CD4-positive, CD25-positive, alpha-beta regulatory T cell (primary cell): ENCODE measurements around the gene TBCCD1. TPM values are rescaled to one million over a fixed set of nuclear protein-coding genes. Genes with fewer than 3 reads are reported as not detected.
A peak's percentile ranks its signal among the peaks of the same experiment; 100 is the strongest.
"Not testable (repeated sequence)": the region's sequence is repeated elsewhere in the genome, so short reads cannot be mapped to it uniquely, and the experiment has no call there.

Experiments
- ATAC-seq, 2 donors: fragments of 150-1000 bp; cut with Tn5 transposase; one replicate each; pipeline ENCODE4 v1.10.0; 2021; ENCODE audit warnings: low read depth in 2 of 2, moderate number of reproducible peaks in 2 of 2, moderate library complexity in 1 of 2
- DNase-seq, 3 donors: peaks; one replicate each; pipeline versions ENCODE4 v3.0.0 to v3.0.0-alpha.2; 2012 to 2022; ENCODE audit warnings: mixed read lengths in 1 of 3
- H3K27ac ChIP-seq: one replicate; pipeline ENCODE4 v1.7.0; 2013; ENCODE audit warnings: mild to moderate bottlenecking, low read length; ENCODE audit not compliant: insufficient read depth, poor library complexity, severe bottlenecking
- H3K27me3 ChIP-seq: one replicate; pipeline ENCODE4 v1.7.0; 2013; ENCODE audit warnings: low read length; ENCODE audit not compliant: control insufficient read depth, insufficient read depth
- H3K36me3 ChIP-seq: one replicate; pipeline ENCODE4 v1.7.0; 2013; ENCODE audit warnings: mild to moderate bottlenecking, low read length, moderate library complexity; ENCODE audit not compliant: control insufficient read depth, insufficient read depth
- H3K4me1 ChIP-seq: 2 replicates; pipeline ENCODE4 v1.7.0; 2013; ENCODE audit warnings: mild to moderate bottlenecking, low read length; ENCODE audit not compliant: insufficient read depth, control insufficient read depth, poor library complexity, severe bottlenecking
- H3K4me3 ChIP-seq: one replicate; pipeline ENCODE4 v1.7.0; 2013; ENCODE audit warnings: low read depth, mild to moderate bottlenecking, low read length, moderate library complexity
- H3K9me3 ChIP-seq, 2 experiments: 1 replicate in 1 of 2; 2 replicates in 1 of 2; pipeline ENCODE4 v1.7.0; 2013; ENCODE audit warnings: low read length in 2 of 2, mild to moderate bottlenecking in 1 of 2, moderate library complexity in 1 of 2; ENCODE audit not compliant: control insufficient read depth in 2 of 2
- H3K27ac Mint-ChIP-seq, 3 donors: one replicate each; pipeline ENCODE4 v1.8.0; 2020 to 2022; ENCODE audit warnings: mild to moderate bottlenecking in 3 of 3, mixed read lengths in 3 of 3, moderate library complexity in 2 of 3
- H3K27me3 Mint-ChIP-seq: one replicate; pipeline ENCODE4 v1.8.0; 2022; ENCODE audit warnings: mild to moderate bottlenecking, mixed read lengths
- H3K36me3 Mint-ChIP-seq: one replicate; pipeline ENCODE4 v1.8.0; 2020; ENCODE audit warnings: mixed read lengths
- H3K4me1 Mint-ChIP-seq, 4 donors: one replicate each; pipeline ENCODE4 v1.8.0; 2020 to 2022; ENCODE audit warnings: mixed read lengths in 4 of 4, mild to moderate bottlenecking in 1 of 4
- H3K4me3 Mint-ChIP-seq, 4 donors: one replicate each; pipeline ENCODE4 v1.8.0; 2020 to 2022; ENCODE audit warnings: mild to moderate bottlenecking in 4 of 4, mixed read lengths in 4 of 4, moderate library complexity in 3 of 4
- H3K9me3 Mint-ChIP-seq, 7 donors: one replicate each; pipeline ENCODE4 v1.8.0; 2020 to 2022; ENCODE audit warnings: mixed read lengths in 7 of 7, mild to moderate bottlenecking in 3 of 7, moderate library complexity in 2 of 7
- polyA plus RNA-seq, 4 donors: library from polyadenylated mRNA; unstranded; fragments of 300-500 nt; fragmentation: Illumina TruSeq; gene quantifications; one replicate each; pipeline ENCODE4 v1.2.3, GENCODE V29; 2021
- total RNA-seq: library from RNA; stranded (reverse); gene quantifications from one replicate; pipeline ENCODE4 v1.2.3, GENCODE V29; 2022

The TBCCD1 gene
- total and polyA plus RNA-seq, 5 donors from 2014 or later, result 18.7 to 23.9 (median 22.0) TPM

DNA sequence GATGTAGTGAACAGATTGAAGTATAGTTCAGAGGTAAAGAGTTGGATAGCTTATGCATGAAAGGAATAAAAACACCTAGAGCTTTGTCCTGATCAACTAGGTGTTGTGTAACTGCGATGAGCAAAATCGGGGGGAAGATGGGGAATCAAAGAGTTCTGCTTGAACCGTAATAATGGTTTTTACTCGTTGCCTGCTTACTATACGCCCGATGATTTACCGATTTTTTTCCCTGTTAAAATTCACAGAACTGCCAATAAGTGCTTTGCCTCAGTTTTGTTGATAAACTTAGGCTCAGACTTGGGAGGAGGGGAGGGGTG, 2.6 kb upstream of the TBCCD1 start:
- Histone ChIP-seq H3K36me3 (peaks cover 15% of the 10 kb centered on the region), H3K27ac (peak overlapping the region; percentile 96), H3K4me3 (peak overlapping the region; percentile 97), H3K27me3 (no peaks in the 10 kb centered on the region), H3K9me3 (no peaks in the 10 kb centered on the region), H3K4me1 (peaks cover 42% of the 10 kb centered on the region)
- no peaks in the 10 kb centered on the region for H3K9me3 Mint-ChIP-seq
- peaks cover 5% of the 10 kb centered on the region for H3K27me3 Mint-ChIP-seq
- H3K4me1 Mint-ChIP-seq, result peaks cover 15 to 68% (median 43%) of the 10 kb centered on the region in 4 donors
- H3K4me3 Mint-ChIP-seq, result peak overlapping the region; percentile 92 to 99 (median 96)
- DNase-seq (no peak), ATAC-seq (no peak)
- peak overlapping the region; percentile 79 to 98 (median 98) for H3K27ac Mint-ChIP-seq
- peaks cover 16% of the 10 kb centered on the region for H3K36me3 Mint-ChIP-seq

DNA sequence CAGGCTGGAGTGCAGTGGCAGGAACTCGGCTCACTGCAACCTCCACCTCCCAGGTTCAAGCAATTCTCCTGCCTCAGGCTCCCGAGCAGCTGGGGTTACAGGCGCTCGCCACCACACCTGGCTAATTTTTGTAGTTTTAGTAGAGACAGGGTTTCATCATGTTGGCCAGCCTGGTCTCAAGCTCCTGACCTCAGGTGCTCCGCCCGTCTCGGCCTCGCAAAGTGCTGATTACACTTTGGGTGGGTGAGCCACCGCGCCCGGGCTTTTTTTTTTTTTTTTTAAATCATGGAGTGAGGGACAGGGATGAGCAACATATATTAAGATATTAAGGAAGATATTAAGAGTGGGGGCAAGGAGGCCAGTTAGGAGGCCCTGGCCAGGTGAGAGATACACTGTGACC, 2.2 kb upstream of the TBCCD1 start:
- DNase-seq, H3K27me3 Mint-ChIP-seq, H3K27me3 ChIP-seq, H3K9me3 ChIP-seq, H3K9me3 Mint-ChIP-seq, ATAC-seq: not testable (repeated sequence)
- peaks cover 45% of the 10 kb centered on the region for H3K4me1 ChIP-seq
- H3K4me3 Mint-ChIP-seq, result peak overlapping the region; percentile 92 to 99 (median 96)
- peaks cover 12% of the 10 kb centered on the region for H3K36me3 Mint-ChIP-seq
- peak overlapping the region in 2 of 3 donors; percentile 98 for H3K27ac Mint-ChIP-seq
- peak overlapping the region; percentile 96 for H3K27ac ChIP-seq
- peak overlapping the region; percentile 97 for H3K4me3 ChIP-seq
- peaks cover 12% of the 10 kb centered on the region for H3K36me3 ChIP-seq
- peaks cover 15 to 68% (median 43%) of the 10 kb centered on the region in 4 donors for H3K4me1 Mint-ChIP-seq

DNA sequence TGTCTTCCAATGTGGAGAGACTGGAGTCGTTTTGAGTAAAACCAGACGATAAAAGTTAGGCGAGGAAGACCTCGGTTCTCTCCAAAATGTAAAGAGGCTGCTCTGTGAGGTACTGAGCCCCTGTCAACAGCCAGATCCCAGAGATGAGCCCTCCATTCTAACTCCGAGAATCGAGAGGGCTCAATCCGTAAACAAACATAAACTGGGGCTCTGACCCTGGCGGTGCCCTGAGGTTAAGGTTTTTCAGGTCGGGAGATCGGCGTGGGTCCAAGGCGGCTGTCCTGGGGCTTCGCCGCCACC, 417 bp downstream of the TBCCD1 start:
- Mint-ChIP-seq H3K27ac (peak overlapping the region; percentile 97 to 98 (median 97)), H3K36me3 (peaks cover 8% of the 10 kb centered on the region), H3K27me3 (peaks cover 5% of the 10 kb centered on the region), H3K4me1 (peaks cover 17 to 84% (median 53%) of the 10 kb centered on the region in 4 donors), H3K4me3 (peak overlapping the region; percentile 94 to 97 (median 96)), H3K9me3 (no peaks in the 10 kb centered on the region)
- Histone ChIP-seq H3K36me3 (no peaks in the 10 kb centered on the region), H3K9me3 (no peaks in the 10 kb centered on the region), H3K27me3 (no peaks in the 10 kb centered on the region), H3K4me1 (peaks cover 55% of the 10 kb centered on the region), H3K27ac (peak overlapping the region; percentile 89), H3K4me3 (peak overlapping the region; percentile 90)
- no peak for DNase-seq
- no peak for ATAC-seq

DNA sequence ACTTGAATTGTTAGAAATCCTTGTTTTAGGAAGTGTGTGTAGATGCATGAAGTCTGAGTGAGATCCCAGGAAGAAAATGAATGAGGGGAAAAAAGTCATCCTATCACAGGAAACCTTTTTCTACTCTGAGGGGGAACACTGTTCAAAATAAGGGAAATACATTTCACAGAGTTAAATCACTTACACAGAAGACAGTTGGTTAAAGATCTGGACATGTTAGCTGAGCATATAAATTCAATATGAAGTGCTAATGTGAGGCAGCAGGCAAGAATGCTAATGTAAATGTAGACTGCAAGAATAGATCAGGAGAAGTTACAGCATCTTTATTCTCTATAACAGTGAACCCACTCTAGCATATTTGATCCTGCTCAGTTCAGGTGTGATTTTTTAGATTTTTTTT, 2.6 kb downstream of the TBCCD1 start:
- Mint-ChIP-seq H3K36me3 (peaks cover 16% of the 10 kb centered on the region), H3K9me3 (no peaks in the 10 kb centered on the region), H3K27ac (peak overlapping the region in 2 of 3 donors; percentile 9 to 64), H3K4me1 (peaks cover 15 to 86% (median 55%) of the 10 kb centered on the region in 4 donors), H3K27me3 (no peaks in the 10 kb centered on the region), H3K4me3 (peak overlapping the region; percentile 1 to 84 (median 48))
- Histone ChIP-seq H3K4me3 (no peak overlapping the region), H3K4me1 (peaks cover 44% of the 10 kb centered on the region), H3K27me3 (no peaks in the 10 kb centered on the region), H3K27ac (no peak overlapping the region), H3K36me3 (no peaks in the 10 kb centered on the region), H3K9me3 (no peaks in the 10 kb centered on the region)
- no peak for ATAC-seq
- no peak for DNase-seq

DNA sequence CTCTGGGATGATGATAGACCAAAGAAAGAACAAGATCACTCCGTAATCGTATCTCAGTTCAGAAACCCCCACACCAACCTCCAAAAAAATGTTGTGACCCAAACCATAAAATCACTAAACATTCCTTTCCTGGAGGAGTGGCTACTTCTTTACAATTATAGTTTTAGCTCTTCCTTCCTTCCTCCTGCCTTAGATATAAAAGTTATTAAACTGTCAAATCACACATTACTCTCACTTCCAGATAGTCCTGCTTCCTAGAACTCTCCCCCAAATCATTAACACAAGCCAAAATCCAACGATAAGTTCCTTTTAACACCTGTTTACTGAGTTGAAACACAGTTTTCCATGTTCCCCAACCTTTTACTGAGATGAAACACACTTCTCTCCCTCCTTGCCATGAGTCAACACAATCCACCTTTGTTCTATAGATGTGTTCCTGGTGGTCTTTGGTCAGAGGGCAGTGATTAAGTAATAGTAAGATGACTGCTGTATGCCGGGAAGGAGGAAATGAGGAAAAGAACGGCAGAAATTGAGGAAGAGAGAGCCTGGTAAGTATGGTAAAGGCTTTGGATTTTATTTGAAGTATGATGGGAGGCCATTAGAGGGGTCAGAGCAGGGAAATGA, 14.6 kb downstream of the TBCCD1 start:
- peak overlapping the region in 1 of 3 donors; percentile 5 for H3K27ac Mint-ChIP-seq
- H3K9me3 Mint-ChIP-seq, result no peaks in the 10 kb centered on the region
- H3K36me3 Mint-ChIP-seq, result peaks cover 49% of the 10 kb centered on the region
- H3K4me3 Mint-ChIP-seq, result no peak overlapping the region
- H3K4me1 Mint-ChIP-seq, result peaks cover 0 to 4% (median 4%) of the 10 kb centered on the region in 4 donors
- no peak for DNase-seq
- Histone ChIP-seq H3K36me3 (peaks cover 78% of the 10 kb centered on the region), H3K4me3 (no peak overlapping the region), H3K9me3 (no peaks in the 10 kb centered on the region), H3K27ac (no peak overlapping the region), H3K27me3 (no peaks in the 10 kb centered on the region), H3K4me1 (no peaks in the 10 kb centered on the region)
- no peaks in the 10 kb centered on the region for H3K27me3 Mint-ChIP-seq
- ATAC-seq, result no peak

DNA sequence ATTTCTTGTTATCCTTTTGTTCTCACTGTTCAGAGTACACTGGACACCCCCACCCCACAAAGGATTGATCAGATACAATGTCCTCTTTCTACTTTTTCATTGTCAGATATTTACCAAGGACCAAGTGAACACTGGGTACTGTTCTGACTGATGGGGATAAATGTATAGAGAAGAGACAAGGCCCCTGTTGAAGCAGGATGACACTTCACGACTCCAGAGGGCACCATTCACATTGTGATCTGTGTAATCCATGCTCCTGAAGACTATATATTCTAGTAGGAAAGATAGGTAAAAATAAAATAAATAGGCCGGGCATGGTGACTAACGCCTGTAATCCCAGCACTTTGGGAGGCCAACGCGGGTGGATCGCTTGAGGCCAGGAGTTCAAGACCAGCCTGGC, 15.8 kb downstream of the TBCCD1 start:
- Histone ChIP-seq H3K4me3 (no peak overlapping the region), H3K9me3 (no peaks in the 10 kb centered on the region), H3K27me3 (no peaks in the 10 kb centered on the region), H3K4me1 (no peaks in the 10 kb centered on the region), H3K36me3 (peaks cover 68% of the 10 kb centered on the region), H3K27ac (no peak overlapping the region)
- Mint-ChIP-seq H3K9me3 (no peaks in the 10 kb centered on the region), H3K27me3 (no peaks in the 10 kb centered on the region), H3K4me1 (no peaks in the 10 kb centered on the region), H3K27ac (no peak overlapping the region), H3K36me3 (peaks cover 38% of the 10 kb centered on the region), H3K4me3 (no peak overlapping the region)
- DNase-seq, result no peak
- no peak for ATAC-seq

DNA sequence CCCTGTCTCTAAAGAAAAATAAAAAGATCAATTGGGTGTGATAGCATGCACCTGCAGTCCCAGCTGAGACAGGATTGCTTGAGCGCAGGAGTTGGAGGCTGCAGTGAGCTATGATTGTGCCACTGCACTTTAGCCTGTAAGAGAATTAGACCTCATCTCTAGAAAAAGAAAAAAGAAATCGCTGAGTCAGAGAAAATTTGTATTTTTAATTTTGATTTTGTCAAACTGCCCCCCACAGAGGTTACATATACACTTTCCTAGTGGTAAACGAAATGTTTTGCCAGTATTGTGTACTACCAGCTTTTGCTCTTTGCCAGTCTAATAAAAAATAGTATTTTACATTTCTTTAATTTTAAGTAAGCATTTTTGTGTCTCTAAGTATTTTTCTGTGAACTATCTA, 17.6 kb downstream of the TBCCD1 start:
- H3K9me3 ChIP-seq, result no peaks in the 10 kb centered on the region
- Mint-ChIP-seq H3K9me3 (no peaks in the 10 kb centered on the region), H3K27ac (no peak overlapping the region), H3K4me1 (no peaks in the 10 kb centered on the region), H3K36me3 (peaks cover 28% of the 10 kb centered on the region), H3K27me3 (no peaks in the 10 kb centered on the region), H3K4me3 (no peak overlapping the region)
- ATAC-seq (no peak), DNase-seq (no peak)
- H3K4me3 ChIP-seq, result no peak overlapping the region
- H3K27ac ChIP-seq, result no peak overlapping the region
- H3K36me3 ChIP-seq, result peaks cover 57% of the 10 kb centered on the region
- H3K4me1 ChIP-seq, result no peaks in the 10 kb centered on the region
- no peaks in the 10 kb centered on the region for H3K27me3 ChIP-seq

DNA sequence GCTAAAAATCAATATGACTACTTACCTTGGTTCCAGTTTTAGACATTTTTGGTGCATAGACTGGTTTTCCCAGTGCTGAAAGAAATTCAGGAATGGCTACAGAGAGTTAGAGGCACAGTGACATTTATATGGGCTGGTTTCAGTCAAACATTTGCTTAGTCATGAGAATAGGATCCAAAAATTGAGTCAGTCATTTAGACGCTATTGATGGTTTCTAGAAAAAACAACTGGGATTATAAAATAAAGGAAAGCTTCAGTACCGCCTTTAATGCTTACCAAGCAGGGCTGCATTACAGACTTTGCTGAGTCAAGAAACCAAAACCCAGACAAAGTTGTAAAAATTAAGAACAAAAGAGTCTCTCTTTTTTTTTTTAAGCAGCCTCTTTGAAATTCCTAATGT, 22.9 kb downstream of the TBCCD1 start, which contains the start of gene CRYGS:
Gene CRYGS, minus strand, starts transcription at position 100 of the 400 bp plus-strand sequence. Its CDS starts 54 bp downstream, at position 46.
- H3K27ac Mint-ChIP-seq, result no peak within 1 kb of the TSS
- H3K9me3 Mint-ChIP-seq, result no peaks in the 10 kb centered on the region
- Histone ChIP-seq H3K36me3 (peaks cover 15% of the 10 kb centered on the region), H3K27ac (no peak within 1 kb of the TSS), H3K4me1 (peaks cover 10% of the 10 kb centered on the region), H3K27me3 (no peaks in the 10 kb centered on the region), H3K4me3 (no peak within 1 kb of the TSS), H3K9me3 (no peaks in the 10 kb centered on the region)
- ATAC-seq, result no peak
- H3K27me3 Mint-ChIP-seq, result no peaks in the 10 kb centered on the region
- no peak within 1 kb of the TSS for H3K4me3 Mint-ChIP-seq
- DNase-seq, result no peak
- peaks cover 15% of the 10 kb centered on the region for H3K36me3 Mint-ChIP-seq
- H3K4me1 Mint-ChIP-seq, result peaks cover 7 to 10% (median 8%) of the 10 kb centered on the region in 4 donors
